Immature natural killer cell (primary cell): ENCODE results near the gene NTM. TPM values are rescaled to one million over a fixed set of nuclear protein-coding genes. Genes with fewer than 3 reads are reported as not detected.

Experiments used
- DNase-seq, 3 donors: peaks; one replicate each; pipeline ENCODE4 v3.0.0; 2022; ENCODE audit warnings: mixed read lengths in 1 of 3
- H3K27ac Mint-ChIP-seq, 6 donors: one replicate each; pipeline ENCODE4 v1.8.0; 2020; ENCODE audit warnings: mixed read lengths in 6 of 6, mild to moderate bottlenecking in 5 of 6, inconsistent platforms in 4 of 6, moderate library complexity in 3 of 6
- H3K27me3 Mint-ChIP-seq, 3 donors: one replicate each; pipeline ENCODE4 v1.8.0; 2020 to 2021; ENCODE audit warnings: low read depth in 3 of 3, mild to moderate bottlenecking in 3 of 3, mixed read lengths in 3 of 3, moderate library complexity in 3 of 3, inconsistent platforms in 1 of 3
- H3K36me3 Mint-ChIP-seq, 3 donors: one replicate each; pipeline ENCODE4 v1.8.0; 2020; ENCODE audit warnings: mixed read lengths in 3 of 3, inconsistent platforms in 2 of 3, mild to moderate bottlenecking in 2 of 3
- H3K4me1 Mint-ChIP-seq, 2 donors: one replicate each; pipeline ENCODE4 v1.8.0; 2020; ENCODE audit warnings: inconsistent platforms in 2 of 2, mild to moderate bottlenecking in 2 of 2, mixed read lengths in 2 of 2, moderate library complexity in 1 of 2
- H3K4me3 Mint-ChIP-seq, 5 donors: one replicate each; pipeline ENCODE4 v1.8.0; 2020; ENCODE audit warnings: mild to moderate bottlenecking in 5 of 5, mixed read lengths in 5 of 5, inconsistent platforms in 3 of 5, moderate library complexity in 3 of 5
- H3K9me3 Mint-ChIP-seq, 6 donors: one replicate each; pipeline ENCODE4 v1.8.0; 2020; ENCODE audit warnings: mild to moderate bottlenecking in 6 of 6, mixed read lengths in 6 of 6, inconsistent platforms in 4 of 6, moderate library complexity in 3 of 6
- polyA plus RNA-seq, 3 donors: library from polyadenylated mRNA; unstranded; fragments of 300-500 nt; fragmentation: Illumina TruSeq; gene quantifications; one replicate each; pipeline ENCODE4 v1.2.3, GENCODE V29; 2021

Gene NTM
- polyA plus RNA-seq, 3 donors from 2014 or later, result not detected

DNA sequence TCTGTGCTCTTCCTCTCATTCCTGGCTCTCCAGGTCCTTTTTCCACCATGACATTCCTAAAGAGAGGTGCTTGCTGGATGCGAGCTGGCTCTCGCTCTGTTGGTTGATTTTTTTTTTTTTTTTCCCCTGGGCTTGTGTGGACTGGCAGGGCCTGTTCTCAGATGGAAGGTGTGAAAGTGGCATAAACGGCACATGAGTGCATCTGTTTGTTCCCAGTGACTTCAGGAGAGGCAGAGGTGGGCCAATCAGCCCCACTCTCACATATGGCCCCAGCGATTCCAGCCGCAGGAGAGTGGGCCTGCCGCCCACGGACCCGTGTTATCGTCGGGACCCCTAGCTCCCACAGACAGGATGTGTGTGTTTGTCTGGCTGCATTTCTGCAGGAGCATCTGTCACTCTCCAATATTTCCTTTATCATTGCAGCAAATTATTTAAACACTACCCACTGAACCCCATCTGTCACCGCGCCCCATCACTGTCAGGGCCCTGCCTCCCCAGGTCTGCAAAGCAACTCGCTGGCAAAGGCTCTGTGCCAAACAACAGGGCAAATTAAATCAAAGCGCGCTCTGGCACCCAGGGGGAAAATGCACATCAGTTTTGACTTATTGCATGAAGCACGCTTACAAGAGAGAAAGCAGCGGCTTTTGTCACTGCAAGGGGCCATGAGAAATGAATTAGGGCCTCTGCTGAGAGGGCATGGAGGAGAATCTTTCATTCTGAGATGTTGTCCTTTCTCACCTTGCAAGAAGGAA is 886.3 kb downstream of the NTM start:
- no peak for DNase-seq
- Mint-ChIP-seq H3K36me3 (no peaks in the 10 kb centered on the region), H3K9me3 (peaks cover 0 to 7% (median 4%) of the 10 kb centered on the region in 6 donors), H3K4me1 (no peaks in the 10 kb centered on the region), H3K27me3 (no peaks in the 10 kb centered on the region), H3K4me3 (no peak overlapping the region), H3K27ac (no peak overlapping the region)

DNA sequence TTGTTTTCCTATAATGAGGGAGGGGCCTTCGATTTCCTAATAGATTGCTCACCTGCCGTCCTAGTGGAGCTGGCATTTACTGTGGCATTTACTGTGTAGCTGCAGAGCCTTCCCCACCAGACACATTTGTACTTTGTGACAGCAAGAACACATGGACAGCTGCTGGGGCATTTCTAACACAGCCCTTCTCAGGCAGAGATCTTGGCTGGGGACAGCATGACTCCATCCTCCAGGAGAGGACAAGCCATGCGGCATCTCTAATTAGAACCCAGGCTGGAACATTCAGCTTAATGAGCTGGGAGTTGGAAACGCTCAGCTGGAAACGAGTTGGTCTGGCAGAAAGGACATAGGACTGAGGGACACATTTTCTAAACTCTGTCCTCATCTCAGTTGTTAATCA is 887.5 kb downstream of the NTM start:
- H3K4me3 Mint-ChIP-seq, result no peak overlapping the region
- H3K27me3 Mint-ChIP-seq, result no peaks in the 10 kb centered on the region
- DNase-seq, result no peak
- no peaks in the 10 kb centered on the region for H3K36me3 Mint-ChIP-seq
- peaks cover 0 to 10% (median 5%) of the 10 kb centered on the region in 6 donors for H3K9me3 Mint-ChIP-seq
- no peak overlapping the region for H3K27ac Mint-ChIP-seq
- no peaks in the 10 kb centered on the region for H3K4me1 Mint-ChIP-seq

DNA sequence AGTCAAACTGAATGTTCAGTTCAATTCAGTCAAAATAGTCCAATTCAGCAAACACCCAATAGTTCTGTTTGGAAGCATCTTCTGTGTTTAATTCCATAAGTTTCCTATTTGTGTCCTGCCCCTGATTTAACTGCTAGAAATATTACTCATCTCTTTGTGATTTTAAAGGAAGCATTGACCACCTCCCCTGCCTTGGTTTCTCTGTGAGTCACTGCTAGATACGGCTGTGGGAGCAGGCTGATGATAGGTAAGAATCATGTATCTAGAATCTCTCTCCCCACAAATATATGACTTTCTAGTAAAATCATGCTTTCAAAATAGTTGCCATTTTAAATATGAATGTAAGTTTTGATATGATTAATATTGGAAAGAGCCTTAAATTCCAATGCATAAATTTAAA is 888.5 kb downstream of the NTM start:
- no peaks in the 10 kb centered on the region for H3K36me3 Mint-ChIP-seq
- DNase-seq, result no peak
- no peak overlapping the region for H3K4me3 Mint-ChIP-seq
- no peaks in the 10 kb centered on the region for H3K27me3 Mint-ChIP-seq
- H3K4me1 Mint-ChIP-seq, result no peaks in the 10 kb centered on the region
- H3K27ac Mint-ChIP-seq, result no peak overlapping the region
- peaks cover 1 to 14% (median 6%) of the 10 kb centered on the region in 6 donors for H3K9me3 Mint-ChIP-seq

DNA sequence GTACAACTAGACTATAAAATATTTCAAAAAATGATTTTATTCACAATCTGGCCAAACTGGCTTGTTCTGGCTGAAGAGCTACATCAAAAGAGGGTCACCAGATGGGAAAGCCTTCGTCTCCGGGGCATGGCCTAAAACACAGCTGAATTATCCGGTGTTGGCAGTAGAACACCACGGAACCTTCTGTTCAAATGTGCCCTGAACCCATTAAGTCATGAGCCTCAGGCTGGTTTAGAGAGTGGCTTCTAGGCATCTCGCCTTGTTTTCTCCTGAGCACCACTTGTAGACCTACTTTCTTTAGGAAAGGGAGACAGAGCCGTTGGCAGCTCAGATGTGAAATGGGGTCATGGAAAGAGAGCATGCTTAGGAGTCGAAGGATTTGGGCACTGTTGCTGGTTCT is 890.2 kb downstream of the NTM start:
- Mint-ChIP-seq H3K27ac (no peak overlapping the region), H3K27me3 (no peaks in the 10 kb centered on the region), H3K36me3 (no peaks in the 10 kb centered on the region), H3K4me3 (no peak overlapping the region), H3K4me1 (no peaks in the 10 kb centered on the region), H3K9me3 (peaks cover 1 to 16% (median 9%) of the 10 kb centered on the region in 6 donors)
- DNase-seq, result no peak

DNA sequence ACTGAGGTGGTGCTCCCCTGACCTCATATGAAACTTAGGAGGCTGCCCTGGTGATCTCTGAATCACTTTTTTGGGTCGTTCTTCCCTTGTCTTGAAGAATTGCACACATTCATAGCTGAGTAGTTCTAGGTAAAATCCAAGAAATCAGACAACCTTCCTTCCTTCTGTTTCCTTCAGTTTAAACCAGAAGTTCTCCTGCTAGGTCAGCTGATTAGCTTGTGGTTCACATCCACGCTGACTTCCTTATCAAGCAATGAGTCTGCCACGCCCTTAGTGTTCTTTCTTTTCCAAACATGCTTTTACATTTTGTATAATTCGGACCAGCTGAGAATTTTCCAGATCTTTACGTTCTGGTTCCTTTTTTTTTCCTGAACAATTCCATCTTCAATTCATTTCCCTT is 892.8 kb downstream of the NTM start:
- H3K27me3 Mint-ChIP-seq, result no peaks in the 10 kb centered on the region

DNA sequence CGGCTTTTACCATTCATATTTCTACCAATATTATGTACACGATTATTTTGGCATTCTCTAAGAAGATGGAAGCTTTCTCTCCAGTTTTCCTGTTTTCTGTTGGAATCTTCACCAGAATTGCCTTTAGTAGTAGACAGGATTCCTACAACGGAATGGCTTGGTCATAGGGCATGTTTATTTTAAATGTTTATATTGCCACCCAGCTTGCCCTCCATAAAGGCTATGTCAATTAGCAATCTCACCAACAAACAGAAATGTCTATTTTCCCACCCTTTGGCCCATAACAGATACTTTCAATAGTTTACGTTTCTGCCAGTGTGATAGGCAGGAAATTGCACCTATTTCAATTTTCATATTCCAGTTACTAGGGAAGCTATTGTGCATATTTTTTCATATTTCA is 893.5 kb downstream of the NTM start:
- Mint-ChIP-seq H3K36me3 (no peaks in the 10 kb centered on the region), H3K27ac (no peak overlapping the region), H3K9me3 (peaks cover 4 to 21% (median 7%) of the 10 kb centered on the region in 6 donors), H3K4me1 (no peaks in the 10 kb centered on the region), H3K4me3 (no peak overlapping the region), H3K27me3 (no peaks in the 10 kb centered on the region)
- DNase-seq, result no peak

More for the DNA sequence above, 892.8 kb downstream of the NTM start:
- Mint-ChIP-seq H3K4me3 (no peak overlapping the region), H3K9me3 (peaks cover 4 to 19% (median 7%) of the 10 kb centered on the region in 6 donors), H3K4me1 (no peaks in the 10 kb centered on the region), H3K27ac (no peak overlapping the region), H3K36me3 (no peaks in the 10 kb centered on the region)
- DNase-seq, result no peak

DNA sequence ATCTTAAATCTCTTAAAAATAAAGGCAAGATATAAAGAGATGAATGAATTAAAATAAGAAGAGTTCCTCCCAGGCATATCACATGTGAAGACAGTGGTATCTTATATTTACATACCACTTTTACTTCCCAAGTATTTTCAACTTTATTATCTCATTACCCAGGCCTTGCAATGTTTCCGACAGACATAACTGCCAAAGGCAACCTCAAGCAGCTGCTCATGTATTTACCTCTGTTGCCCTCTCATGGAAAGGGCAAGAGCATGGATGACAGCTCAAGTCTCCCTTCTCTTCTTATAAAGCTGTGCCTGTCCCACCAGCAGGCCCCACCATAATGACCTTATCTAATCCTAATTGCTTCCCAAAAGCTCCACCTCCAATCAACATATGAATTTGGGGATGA is 894.2 kb downstream of the NTM start:
- H3K27me3 Mint-ChIP-seq, result no peaks in the 10 kb centered on the region
- peaks cover 4 to 21% (median 7%) of the 10 kb centered on the region in 6 donors for H3K9me3 Mint-ChIP-seq
- DNase-seq, result no peak
- no peaks in the 10 kb centered on the region for H3K4me1 Mint-ChIP-seq
- no peak overlapping the region for H3K27ac Mint-ChIP-seq
- no peaks in the 10 kb centered on the region for H3K36me3 Mint-ChIP-seq
- no peak overlapping the region for H3K4me3 Mint-ChIP-seq

DNA sequence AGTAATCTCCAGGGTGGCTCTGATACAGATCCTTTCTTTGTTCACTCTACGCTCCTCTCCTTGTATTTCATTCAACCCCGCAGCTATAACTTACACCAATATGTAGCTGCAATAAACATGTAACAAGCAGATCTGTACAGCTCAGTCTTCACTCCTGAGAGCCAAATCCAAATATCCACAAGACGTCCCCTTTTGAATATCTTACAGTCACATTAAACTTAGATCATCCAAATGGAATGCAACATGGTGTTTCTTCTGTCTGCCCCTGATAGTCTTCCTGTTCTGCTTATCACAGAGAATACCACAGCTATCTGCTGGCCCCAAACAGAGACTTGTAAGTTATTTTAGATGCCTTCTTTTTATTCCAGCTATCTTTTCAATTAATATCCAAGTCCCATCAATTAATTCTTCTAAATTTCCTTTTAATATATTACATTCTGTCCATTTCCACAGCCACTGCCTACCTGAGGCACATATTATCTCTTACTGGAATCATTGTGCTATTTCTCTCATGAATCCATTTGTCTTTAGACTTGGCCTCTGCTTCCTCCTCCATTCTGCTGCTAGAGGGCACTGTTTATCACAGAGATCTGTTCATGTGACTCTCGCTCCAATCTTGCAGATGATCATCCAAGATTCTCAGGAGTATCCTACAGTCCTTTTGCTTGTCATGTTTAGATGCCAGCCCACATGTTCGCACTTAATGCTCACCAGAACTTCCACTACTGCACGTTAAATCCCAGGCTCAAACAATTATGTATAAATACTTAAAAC is 908.6 kb downstream of the NTM start:
- Mint-ChIP-seq H3K27ac (no peak overlapping the region), H3K4me3 (no peak overlapping the region), H3K36me3 (no peaks in the 10 kb centered on the region), H3K4me1 (no peaks in the 10 kb centered on the region), H3K9me3 (peaks cover 0 to 2% (median 0%) of the 10 kb centered on the region in 6 donors), H3K27me3 (peaks cover 0 to 3% (median 2%) of the 10 kb centered on the region in 3 donors)
- DNase-seq, result no peak

DNA sequence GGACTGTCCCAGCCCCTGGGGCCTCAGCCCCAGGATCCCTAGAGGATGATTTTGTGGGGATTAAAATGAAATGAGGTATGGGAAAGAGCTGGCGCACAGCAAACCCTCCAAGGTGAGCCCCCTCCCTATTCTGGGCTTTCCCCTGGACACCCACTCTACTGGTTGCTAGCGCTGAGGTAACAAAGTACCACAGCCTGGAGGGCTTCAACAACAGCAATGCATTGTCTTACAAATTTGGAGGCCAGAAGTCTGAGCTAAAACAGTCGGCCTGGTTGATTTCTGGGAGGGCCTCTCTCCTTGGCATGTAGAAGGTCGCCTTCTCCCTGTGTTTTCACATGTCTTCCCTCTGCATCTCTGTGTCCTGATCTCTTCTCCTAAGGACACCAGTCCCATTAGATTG is 913.6 kb downstream of the NTM start:
- Mint-ChIP-seq H3K36me3 (no peaks in the 10 kb centered on the region), H3K27me3 (peaks cover 0 to 5% (median 2%) of the 10 kb centered on the region in 3 donors), H3K4me3 (no peak overlapping the region), H3K9me3 (peaks cover 0 to 8% (median 2%) of the 10 kb centered on the region in 6 donors), H3K27ac (no peak overlapping the region), H3K4me1 (no peaks in the 10 kb centered on the region)
- no peak for DNase-seq

DNA sequence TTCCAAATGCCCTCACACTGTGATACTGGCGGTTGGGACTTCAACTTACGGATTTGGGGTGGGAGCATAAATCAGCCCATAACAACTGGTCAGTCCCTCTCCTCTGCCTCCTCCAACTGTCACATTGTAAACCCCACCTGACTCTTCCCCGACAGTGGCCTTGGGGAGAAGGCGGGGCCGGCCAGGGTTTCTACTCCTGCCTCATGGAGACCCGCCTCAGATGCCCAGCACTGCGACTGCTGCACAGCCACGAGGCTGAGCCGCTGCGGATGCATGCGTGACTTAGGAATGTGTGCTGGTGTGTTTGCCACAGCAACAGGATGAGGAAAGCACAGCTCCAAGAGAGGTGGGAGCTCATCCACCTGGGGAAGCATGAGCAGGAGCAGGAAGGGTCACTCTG is 914.2 kb downstream of the NTM start:
- H3K27ac Mint-ChIP-seq, result no peak overlapping the region
- no peak overlapping the region for H3K4me3 Mint-ChIP-seq
- no peak for DNase-seq
- peaks cover 0 to 8% (median 2%) of the 10 kb centered on the region in 6 donors for H3K9me3 Mint-ChIP-seq
- H3K4me1 Mint-ChIP-seq, result no peaks in the 10 kb centered on the region
- no peaks in the 10 kb centered on the region for H3K36me3 Mint-ChIP-seq
- peaks cover 0 to 5% (median 2%) of the 10 kb centered on the region in 3 donors for H3K27me3 Mint-ChIP-seq

DNA sequence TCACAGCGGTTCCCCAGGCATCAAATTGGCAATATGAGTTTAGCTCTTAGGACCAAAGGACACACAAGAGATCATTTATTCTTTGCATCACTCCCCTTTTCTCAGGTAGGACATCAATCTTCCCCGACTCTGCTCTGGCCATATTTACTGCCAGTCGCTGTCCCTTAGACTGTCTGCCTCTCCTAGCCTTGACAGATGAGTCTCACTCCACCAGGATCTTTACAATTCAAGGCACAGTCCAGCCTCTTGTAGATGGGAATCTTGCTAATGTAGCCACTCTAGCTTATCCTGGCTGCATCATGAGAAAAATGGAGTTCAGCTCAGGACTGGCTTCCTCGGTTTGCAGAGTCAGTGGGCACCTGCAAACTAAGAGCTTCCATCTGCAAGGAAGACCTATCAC is 915.2 kb downstream of the NTM start:
- H3K27ac Mint-ChIP-seq, result no peak overlapping the region
- H3K4me3 Mint-ChIP-seq, result no peak overlapping the region
- no peak for DNase-seq
- no peaks in the 10 kb centered on the region for H3K4me1 Mint-ChIP-seq
- H3K9me3 Mint-ChIP-seq, result peaks cover 0 to 8% (median 2%) of the 10 kb centered on the region in 6 donors
- no peaks in the 10 kb centered on the region for H3K36me3 Mint-ChIP-seq
- peaks cover 0 to 5% (median 0%) of the 10 kb centered on the region in 3 donors for H3K27me3 Mint-ChIP-seq

DNA sequence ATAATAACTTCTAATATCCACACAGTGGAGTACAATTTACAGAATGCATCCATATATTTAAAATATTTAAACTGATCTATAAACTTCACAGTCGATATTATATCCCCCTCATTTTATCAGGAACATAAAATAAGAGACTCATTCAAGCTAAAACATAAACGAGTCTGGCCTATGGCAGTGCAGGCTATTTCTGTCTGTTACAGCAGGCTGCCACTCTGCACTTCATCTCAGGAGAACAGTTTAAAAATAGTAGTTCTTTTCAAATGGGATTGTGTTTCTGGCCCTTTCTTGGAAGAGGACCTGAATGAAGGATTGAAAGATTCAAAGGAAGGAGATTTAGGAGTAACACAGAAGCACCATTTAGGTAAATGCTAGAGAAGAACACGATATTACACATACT is 915.7 kb downstream of the NTM start:
- H3K36me3 Mint-ChIP-seq, result no peaks in the 10 kb centered on the region
- peaks cover 0 to 5% (median 0%) of the 10 kb centered on the region in 3 donors for H3K27me3 Mint-ChIP-seq
- H3K9me3 Mint-ChIP-seq, result peaks cover 0 to 8% (median 3%) of the 10 kb centered on the region in 6 donors
- H3K27ac Mint-ChIP-seq, result no peak overlapping the region
- H3K4me3 Mint-ChIP-seq, result no peak overlapping the region
- no peaks in the 10 kb centered on the region for H3K4me1 Mint-ChIP-seq
- DNase-seq, result no peak

DNA sequence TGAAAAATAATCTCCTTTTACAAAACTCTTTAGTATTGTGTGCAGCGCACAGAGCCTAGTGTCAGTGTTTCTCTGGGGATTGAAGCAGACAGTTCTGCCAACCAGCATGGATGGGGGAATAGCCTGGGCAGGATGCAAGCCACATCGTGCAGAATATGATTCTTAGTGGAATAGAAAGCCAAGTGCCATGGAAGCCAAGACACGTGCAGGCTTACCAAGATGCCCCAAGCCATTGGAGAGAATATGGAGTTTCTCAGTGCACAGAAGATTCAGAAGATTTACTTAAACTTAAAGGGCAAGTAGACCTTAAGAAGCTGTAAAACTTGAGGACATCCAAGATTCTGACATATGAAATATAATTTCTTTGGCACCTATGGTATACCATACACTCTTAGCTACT is 917.6 kb downstream of the NTM start:
- Mint-ChIP-seq H3K27me3 (peaks cover 2 to 5% (median 5%) of the 10 kb centered on the region in 3 donors), H3K4me1 (no peaks in the 10 kb centered on the region), H3K4me3 (no peak overlapping the region), H3K36me3 (no peaks in the 10 kb centered on the region), H3K9me3 (peaks cover 0 to 19% (median 9%) of the 10 kb centered on the region in 6 donors), H3K27ac (no peak overlapping the region)
- DNase-seq, result no peak

DNA sequence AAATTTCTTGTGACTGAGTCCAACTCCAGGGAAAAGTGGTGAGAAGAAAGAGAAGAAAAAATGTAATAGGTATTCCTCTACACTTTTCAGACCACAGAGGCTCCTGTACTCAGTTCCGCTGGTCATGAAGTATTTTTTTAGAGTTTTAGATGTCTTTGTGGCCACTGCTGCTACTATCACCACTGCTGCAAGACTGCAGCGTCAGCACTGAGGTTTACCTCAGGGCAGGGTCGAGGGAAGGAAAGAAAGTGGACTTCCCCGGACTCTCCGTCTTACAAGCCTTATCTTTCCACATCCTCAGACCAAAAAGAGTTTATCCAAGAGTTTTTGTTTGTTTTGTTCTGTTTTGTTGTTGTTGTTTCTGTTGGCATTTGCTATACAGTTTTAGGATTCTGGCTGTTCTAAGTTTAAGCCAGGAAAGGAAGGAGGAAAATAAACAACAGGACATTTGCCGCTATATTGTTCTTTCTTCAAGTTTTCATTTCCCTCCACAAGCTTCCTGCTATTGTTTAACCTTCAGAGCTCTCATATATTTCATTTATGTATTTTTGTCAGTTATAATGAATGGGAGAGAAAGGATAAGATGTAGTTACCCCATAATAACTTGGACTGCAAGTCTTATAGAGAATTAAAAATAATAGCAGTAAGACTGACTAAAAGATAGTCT is 919.3 kb downstream of the NTM start:
- H3K27me3 Mint-ChIP-seq, result peaks cover 2 to 5% (median 5%) of the 10 kb centered on the region in 3 donors
- H3K27ac Mint-ChIP-seq, result no peak overlapping the region
- no peaks in the 10 kb centered on the region for H3K4me1 Mint-ChIP-seq
- DNase-seq, result no peak
- peaks cover 0 to 22% (median 8%) of the 10 kb centered on the region in 6 donors for H3K9me3 Mint-ChIP-seq
- no peaks in the 10 kb centered on the region for H3K36me3 Mint-ChIP-seq
- no peak overlapping the region for H3K4me3 Mint-ChIP-seq
